GM12873 (cell line): Measurements from ENCODE around the gene HHIP.

Source experiments
- TF ChIP-seq, protein P1 (sequence below): IDR thresholded peaks from 2 replicates; pipeline ENCODE4 v1.5.1; 2012; ENCODE audit warnings: low read depth, mild to moderate bottlenecking, moderate library complexity, low read length, control low read depth; ENCODE audit not compliant: insufficient read depth; ENCODE audit errors: missing control alignments

HHIP gene

DNA sequence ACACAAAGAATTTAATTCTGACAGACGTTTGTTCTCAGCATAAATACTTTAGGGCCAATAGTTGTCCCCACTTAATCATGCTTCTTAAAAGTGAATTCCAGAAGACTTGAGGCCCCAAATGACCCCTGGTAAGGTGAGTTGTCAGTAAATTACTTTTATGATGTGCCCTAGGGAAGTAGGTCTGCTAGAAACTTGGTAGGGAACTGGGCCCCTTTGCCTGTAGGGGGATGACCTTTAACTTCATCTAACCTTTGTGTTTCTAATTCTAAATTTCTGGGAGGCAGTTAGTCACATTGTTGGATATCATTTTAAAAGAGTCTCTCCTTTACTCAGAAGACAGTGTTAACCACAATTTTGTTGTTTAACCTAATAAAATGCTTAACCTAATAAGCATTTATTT is 28.8 kb downstream of the HHIP start:
- TF ChIP-seq, protein P1, sequence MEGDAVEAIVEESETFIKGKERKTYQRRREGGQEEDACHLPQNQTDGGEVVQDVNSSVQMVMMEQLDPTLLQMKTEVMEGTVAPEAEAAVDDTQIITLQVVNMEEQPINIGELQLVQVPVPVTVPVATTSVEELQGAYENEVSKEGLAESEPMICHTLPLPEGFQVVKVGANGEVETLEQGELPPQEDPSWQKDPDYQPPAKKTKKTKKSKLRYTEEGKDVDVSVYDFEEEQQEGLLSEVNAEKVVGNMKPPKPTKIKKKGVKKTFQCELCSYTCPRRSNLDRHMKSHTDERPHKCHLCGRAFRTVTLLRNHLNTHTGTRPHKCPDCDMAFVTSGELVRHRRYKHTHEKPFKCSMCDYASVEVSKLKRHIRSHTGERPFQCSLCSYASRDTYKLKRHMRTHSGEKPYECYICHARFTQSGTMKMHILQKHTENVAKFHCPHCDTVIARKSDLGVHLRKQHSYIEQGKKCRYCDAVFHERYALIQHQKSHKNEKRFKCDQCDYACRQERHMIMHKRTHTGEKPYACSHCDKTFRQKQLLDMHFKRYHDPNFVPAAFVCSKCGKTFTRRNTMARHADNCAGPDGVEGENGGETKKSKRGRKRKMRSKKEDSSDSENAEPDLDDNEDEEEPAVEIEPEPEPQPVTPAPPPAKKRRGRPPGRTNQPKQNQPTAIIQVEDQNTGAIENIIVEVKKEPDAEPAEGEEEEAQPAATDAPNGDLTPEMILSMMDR: no peak

DNA sequence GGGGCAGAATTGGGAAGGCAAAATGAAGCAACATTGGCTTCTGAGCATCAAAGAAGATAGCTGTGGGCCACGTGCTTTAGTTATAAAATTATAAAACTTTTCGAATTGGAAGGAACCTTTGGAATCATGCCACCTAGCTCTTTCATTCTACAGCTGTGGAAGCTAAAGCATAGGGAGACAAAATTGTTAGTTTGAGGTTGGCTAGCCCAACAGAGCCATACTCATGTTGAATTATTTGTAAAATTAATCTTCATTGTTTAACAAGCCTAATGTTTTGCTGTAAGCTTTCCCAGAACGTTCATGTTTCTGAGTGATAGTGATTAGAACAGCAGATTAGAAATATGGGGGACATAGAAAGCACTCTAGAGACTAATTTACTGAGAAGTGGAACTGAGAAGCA is 35.9 kb downstream of the HHIP start:
- TF ChIP-seq, protein P1: no peak

GRCh38 chr4:144683516-144683915 is 37.6 kb downstream of the HHIP start:
- TF ChIP-seq, protein P1: no peak

GRCh38 chr4:144685911-144686310 is 40.0 kb downstream of the HHIP start:
- TF ChIP-seq, protein P1: no peak

- TF ChIP-seq, protein P1: no peak
Measured at GRCh38 chr4:144686921-144687320, 41.0 kb downstream of the HHIP start.

DNA sequence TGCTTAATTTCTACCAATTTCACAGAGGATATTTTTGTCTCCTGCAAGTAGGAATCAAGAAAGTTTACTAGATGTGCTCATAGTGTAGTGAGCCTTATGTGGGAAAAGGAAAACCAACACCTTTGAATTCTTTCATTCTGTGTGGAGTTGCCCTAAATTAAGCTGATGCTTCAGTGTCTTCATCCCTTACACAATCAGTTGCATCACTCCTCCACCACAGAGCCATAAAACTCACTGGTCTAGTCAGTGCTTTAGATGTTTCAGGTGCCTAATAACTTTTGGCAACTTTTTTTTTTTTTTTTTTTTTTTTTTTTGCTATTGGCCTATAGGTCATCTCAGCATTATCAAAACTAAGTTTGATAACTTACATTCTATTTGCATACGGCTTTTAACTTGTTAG is 41.5 kb downstream of the HHIP start:
- TF ChIP-seq, protein P1: no peak

DNA sequence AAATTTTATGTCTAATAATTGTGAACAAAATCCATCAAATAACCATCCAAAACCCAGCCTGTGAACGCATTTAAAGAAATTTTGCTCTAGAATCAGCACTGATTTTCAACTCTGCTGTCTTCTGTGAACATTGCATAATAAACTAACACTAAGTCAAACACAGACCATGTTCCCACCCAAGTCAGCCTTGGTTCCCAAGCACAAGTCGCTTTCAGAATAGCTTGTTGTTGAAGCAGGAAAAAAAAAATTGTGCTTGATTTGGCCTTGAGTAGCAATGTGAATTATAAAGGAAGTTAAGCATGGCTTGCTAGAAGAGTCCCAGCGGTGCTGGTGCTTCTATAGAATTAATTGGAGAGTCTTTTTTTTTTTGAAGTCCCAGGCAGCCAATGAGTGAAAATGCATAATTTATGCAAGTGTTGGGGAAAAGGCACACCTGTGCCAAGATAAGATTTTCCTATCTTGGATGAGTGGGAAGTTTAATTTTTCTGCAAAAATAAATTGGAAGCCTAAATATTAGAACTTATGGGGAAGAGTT is 42.1 kb downstream of the HHIP start:
- TF ChIP-seq, protein P1: no peak
